Upper lobe of left lung (tissue), 6 donors: ENCODE data around the gene UBAC2. TPM values are rescaled to one million over a fixed set of nuclear protein-coding genes. Genes with fewer than 3 reads are reported as not detected.

Experiments
- ATAC-seq, 2 donors: fragments of 200-7000 bp; cut with Tn5 transposase; one replicate each; pipeline ENCODE4 v1.9.1; 2022; ENCODE audit warnings: mild to moderate bottlenecking in 2 of 2, moderate library complexity in 2 of 2; ENCODE audit not compliant: low FRiP score in 2 of 2
- DNase-seq, 2 donors: peaks; one replicate each; pipeline ENCODE4 v3.0.0-alpha.2; 2019 to 2020
- H3K27ac ChIP-seq, 4 donors: fragments of 200-600 bp; sonication (generic); one replicate each; pipeline ENCODE4 v1.5.1; 2016 to 2019
- H3K27me3 ChIP-seq, 4 donors: fragments of 200-600 bp; sonication (generic); one replicate each; pipeline ENCODE4 v1.5.1; 2017 to 2019
- H3K36me3 ChIP-seq, 4 donors: fragments of 200-600 bp; sonication (generic); one replicate each; pipeline ENCODE4 v1.5.1; 2016 to 2019
- H3K4me1 ChIP-seq, 4 donors: fragments of 200-600 bp; sonication (generic); one replicate each; pipeline ENCODE4 v1.5.1; 2018 to 2019
- H3K4me3 ChIP-seq, 4 donors: fragments of 200-600 bp; sonication (generic); one replicate each; pipeline ENCODE4 v1.5.1; 2017 to 2019; ENCODE audit warnings: mild to moderate bottlenecking in 2 of 4, moderate library complexity in 1 of 4
- H3K9me3 ChIP-seq, 4 donors: fragments of 200-600 bp; sonication (generic); one replicate each; pipeline ENCODE4 v1.5.1; 2018 to 2019
- CTCF ChIP-seq, 6 experiments: fragments of 450-650 bp in 4 of 6; fragments of 200-600 bp in 2 of 6; sonication (generic) in 2 of 6; IDR thresholded peaks; one replicate each; pipeline ENCODE4 v1.5.1; 2016 to 2019; ENCODE audit warnings: antibody characterized with exemption in 6 of 6
- EP300 ChIP-seq, 4 donors: sonication (generic); formaldehyde crosslinking; IDR thresholded peaks; one replicate each; pipeline ENCODE4 v1.5.1; 2017; ENCODE audit warnings: antibody characterized with exemption in 4 of 4, control low read depth in 2 of 4
- POLR2A ChIP-seq, 4 donors: fragments of 450-650 bp; IDR thresholded peaks; one replicate each; pipeline ENCODE4 v1.5.1; 2016 to 2017; ENCODE audit warnings: antibody characterized with exemption in 4 of 4, mild to moderate bottlenecking in 2 of 4
- POLR2AphosphoS5 ChIP-seq, 2 donors: sonication (generic); formaldehyde crosslinking; IDR thresholded peaks; one replicate each; pipeline ENCODE4 v1.5.1; 2017; ENCODE audit warnings: antibody characterized with exemption in 2 of 2
- WGBS, 2 donors: methylation state at CpG; one replicate each; pipeline ENCODE4 v1.1.5; 2017 to 2018; 5-methylcytosine and 5-hydroxymethylcytosine counted together
- total RNA-seq, 6 donors: library from RNA; depleted of rRNA in 4 of 6; stranded (reverse); fragments of >200 nt in 4 of 6; gene quantifications; one replicate each; pipeline versions ENCODE4 v1.1.0 to v1.2.1, GENCODE V29; 2016 to 2021
- donor health status: DM: no; HTN: no; CAD: no; lungs with moderate emphysema.
- donor health status: DM: no; HTN: yes; CAD: no; lungs with severe emphysema.

UBAC2 gene
- total RNA-seq, 6 donors from 2014 or later = 29.3 to 55.5 (median 47.7) TPM

- H3K27me3 ChIP-seq = no peaks in the 10 kb centered on the region
- 74 to 81% methylated on average over 6 to 10 of the region's 10 CpGs for WGBS, 2 donors
- H3K4me1 ChIP-seq = peaks cover 0 to 36% (median 21%) of the 10 kb centered on the region in 4 donors
- TF ChIP-seq EP300 (IDR thresholded peaks at IDR 0.05) (no peak), POLR2A (IDR thresholded peaks at IDR 0.05) (no peak), POLR2AphosphoS5 (IDR thresholded peaks at IDR 0.05) (no peak), CTCF (IDR thresholded peaks at IDR 0.05) (no peak)
- no peaks in the 10 kb centered on the region for H3K36me3 ChIP-seq
- no peak overlapping the region for H3K4me3 ChIP-seq
- no peaks in the 10 kb centered on the region for H3K9me3 ChIP-seq
- DNase-seq (no peak), ATAC-seq (peak in 1 of 2 donors; percentile 39)
- H3K27ac ChIP-seq = peak overlapping the region; percentile 19 to 71 (median 30)
Observed at GRCh38 chr13:99311748-99312492, 111.3 kb downstream of the UBAC2 start.

GRCh38 chr13:99312493-99312883, 111.8 kb downstream of the UBAC2 start:
- 61 to 65% methylated on average over 6 to 7 of the region's 7 CpGs for WGBS, 2 donors
- DNase-seq (peak in 1 of 2 donors; percentile 79), ATAC-seq (peak; percentile 84 to 93)
- Histone ChIP-seq H3K9me3 (no peaks in the 10 kb centered on the region), H3K27ac (peak overlapping the region; percentile 19 to 71 (median 40)), H3K27me3 (no peaks in the 10 kb centered on the region), H3K36me3 (no peaks in the 10 kb centered on the region), H3K4me1 (peaks cover 0 to 36% (median 21%) of the 10 kb centered on the region in 4 donors), H3K4me3 (no peak overlapping the region)
- TF ChIP-seq EP300 (IDR thresholded peaks at IDR 0.05) (peak in 2 of 4 donors; percentile 85 to 94), POLR2A (IDR thresholded peaks at IDR 0.05) (peak in 2 of 4 donors; percentile 41 to 75), CTCF (IDR thresholded peaks at IDR 0.05) (no peak), POLR2AphosphoS5 (IDR thresholded peaks at IDR 0.05) (peak; percentile 73 to 85)

- DNase-seq = no peak
- Histone ChIP-seq H3K4me1 (peaks cover 0 to 28% (median 17%) of the 10 kb centered on the region in 4 donors), H3K36me3 (peaks cover 0 to 4% (median 0%) of the 10 kb centered on the region in 4 donors), H3K27me3 (no peaks in the 10 kb centered on the region), H3K27ac (peak overlapping the region; percentile 38 to 71 (median 45)), H3K4me3 (no peak overlapping the region), H3K9me3 (no peaks in the 10 kb centered on the region)
- whole genome bisulfite sequencing, 2 donors = 66 to 70% methylated on average over 3 of the region's 3 CpGs
- no peak for ATAC-seq
- no peak for TF ChIP-seq EP300 (IDR thresholded peaks at IDR 0.05)
- TF ChIP-seq POLR2AphosphoS5 (IDR thresholded peaks at IDR 0.05) = no peak
- no peak for TF ChIP-seq CTCF (IDR thresholded peaks at IDR 0.05)
- TF ChIP-seq POLR2A (IDR thresholded peaks at IDR 0.05) = no peak
Observed at GRCh38 chr13:99313501-99313900, 112.8 kb downstream of the UBAC2 start.

GRCh38 chr13:99313941-99314340, 113.3 kb downstream of the UBAC2 start:
- TF ChIP-seq CTCF (IDR thresholded peaks at IDR 0.05) = no peak
- no peak for ATAC-seq
- Histone ChIP-seq H3K27me3 (no peaks in the 10 kb centered on the region), H3K4me3 (no peak overlapping the region), H3K27ac (peak overlapping the region in 1 of 4 donors; percentile 71), H3K4me1 (peaks cover 0 to 28% (median 17%) of the 10 kb centered on the region in 4 donors), H3K36me3 (peaks cover 0 to 4% (median 0%) of the 10 kb centered on the region in 4 donors), H3K9me3 (no peaks in the 10 kb centered on the region)
- WGBS, 2 donors = 83 to 88% methylated on average over 1 of the region's 1 CpG
- DNase-seq = no peak
